GM23338 (cell line): ENCODE data around the gene DGCR8. TPM values are rescaled to one million over a fixed set of nuclear protein-coding genes. Genes with fewer than 3 reads are reported as not detected.

ENCODE experiments used
- ATAC-seq: fragments of 200-7000 bp; cut with Tn5 transposase; 3 replicates; pipeline ENCODE4 v1.9.1; 2020
- DNase-seq: peaks from one replicate; pipeline ENCODE4 v3.0.0-alpha.2; 2015; ENCODE audit warnings: low spot score
- H2AFZ ChIP-seq: fragments of 200-600 bp; sonication (generic); 2 replicates; pipeline ENCODE4 v1.8.0; 2016; ENCODE audit warnings: antibody characterized with exemption, mild to moderate bottlenecking, moderate library complexity
- H3F3A ChIP-seq: fragments of 200-600 bp; sonication (generic); replicated peaks from 2 replicates; pipeline ENCODE4 v1.8.0; 2017; ENCODE audit warnings: antibody characterized with exemption, mixed run types, low read depth
- H3K27ac ChIP-seq: fragments of 200-600 bp; sonication (generic); 2 replicates; pipeline ENCODE4 v1.6.1; 2016; ENCODE audit warnings: low read depth
- H3K27me3 ChIP-seq: fragments of 200-600 bp; sonication (generic); 2 replicates; pipeline ENCODE4 v1.8.0; 2016; ENCODE audit warnings: mild to moderate bottlenecking, mixed run types, moderate library complexity; ENCODE audit not compliant: insufficient read depth
- H3K36me3 ChIP-seq: fragments of 200-600 bp; sonication (generic); 2 replicates; pipeline ENCODE4 v1.8.0; 2016; ENCODE audit warnings: mild to moderate bottlenecking; ENCODE audit not compliant: insufficient read depth
- H3K4me1 ChIP-seq: fragments of 200-600 bp; sonication (generic); 2 replicates; pipeline ENCODE4 v1.8.0; 2016; ENCODE audit warnings: mild to moderate bottlenecking, moderate library complexity; ENCODE audit not compliant: insufficient read depth
- H3K4me2 ChIP-seq: fragments of 200-600 bp; sonication (generic); 2 replicates; pipeline ENCODE4 v1.7.1; 2017; ENCODE audit warnings: mixed run types
- H3K4me3 ChIP-seq: fragments of 200-600 bp; sonication (generic); 2 replicates; pipeline ENCODE4 v1.6.1; 2016; ENCODE audit warnings: mixed run types
- H3K79me2 ChIP-seq: fragments of 200-600 bp; sonication (generic); replicated peaks from 2 replicates; pipeline ENCODE4 v1.8.0; 2017; ENCODE audit warnings: mild to moderate bottlenecking; ENCODE audit not compliant: insufficient read depth
- H3K9me2 ChIP-seq: fragments of 200-600 bp; sonication (generic); 2 replicates; pipeline ENCODE4 v1.8.0; 2017; ENCODE audit not compliant: insufficient read depth
- H4K20me1 ChIP-seq: fragments of 200-600 bp; sonication (generic); replicated peaks from 2 replicates; pipeline ENCODE4 v1.8.0; 2017; ENCODE audit warnings: mild to moderate bottlenecking; ENCODE audit not compliant: insufficient read depth
- H3K27ac Mint-ChIP-seq: 2 replicates; pipeline ENCODE4 v1.8.0; 2020; ENCODE audit warnings: inconsistent platforms, mild to moderate bottlenecking, moderate library complexity, mixed read lengths
- H3K27me3 Mint-ChIP-seq: 3 replicates; pipeline ENCODE4 v1.8.0; 2022; ENCODE audit warnings: low read depth, mild to moderate bottlenecking, moderate library complexity, mixed read lengths, inconsistent platforms; ENCODE audit not compliant: insufficient read depth, poor library complexity
- H3K36me3 Mint-ChIP-seq: 3 replicates; pipeline ENCODE4 v1.8.0; 2021; ENCODE audit warnings: low read depth, mild to moderate bottlenecking, inconsistent platforms, moderate library complexity, mixed read lengths
- H3K4me1 Mint-ChIP-seq: 3 replicates; pipeline ENCODE4 v1.8.0; 2020; ENCODE audit warnings: mild to moderate bottlenecking, inconsistent platforms, mixed read lengths
- H3K4me3 Mint-ChIP-seq: 3 replicates; pipeline ENCODE4 v1.8.0; 2021; ENCODE audit warnings: moderate library complexity, mild to moderate bottlenecking, inconsistent platforms, mixed read lengths
- H3K9me3 Mint-ChIP-seq: 3 replicates; pipeline ENCODE4 v1.8.0; 2020; ENCODE audit warnings: moderate library complexity, mild to moderate bottlenecking, inconsistent platforms, mixed read lengths
- CREB1 ChIP-seq: fragments of 250-450 bp; sonication (Bioruptor Pico); IDR thresholded peaks from 2 replicates; pipeline ENCODE4 v1.5.0; 2020; ENCODE audit warnings: low read depth, mild to moderate bottlenecking, moderate library complexity
- EZH2 ChIP-seq: fragments of 200-600 bp; sonication (generic); IDR thresholded peaks from one replicate; pipeline ENCODE4 v1.8.0; 2017; ENCODE audit warnings: antibody characterized with exemption, mild to moderate bottlenecking, low read depth; ENCODE audit not compliant: unreplicated experiment
- EZH2phosphoT487 ChIP-seq: fragments of 200-600 bp; sonication (generic); IDR thresholded peaks from one replicate; pipeline ENCODE4 v1.8.1; 2018; ENCODE audit warnings: antibody characterized with exemption; ENCODE audit not compliant: unreplicated experiment
- JUNB ChIP-seq: IDR thresholded peaks from one replicate; pipeline ENCODE4 v1.6.1; 2016; ENCODE audit warnings: antibody characterized with exemption; ENCODE audit not compliant: unreplicated experiment
- NANOG ChIP-seq: IDR thresholded peaks from 2 replicates; pipeline ENCODE4 v1.6.1; 2016; ENCODE audit warnings: antibody characterized with exemption, borderline replicate concordance
- POLR2AphosphoS5 ChIP-seq: IDR thresholded peaks from 2 replicates; pipeline ENCODE4 v1.6.1; 2016; ENCODE audit warnings: antibody characterized with exemption, low read depth
- STAT1 ChIP-seq: IDR thresholded peaks from one replicate; pipeline ENCODE4 v1.6.1; 2016; ENCODE audit warnings: antibody characterized with exemption; ENCODE audit not compliant: unreplicated experiment
- ZNF114 ChIP-seq: fragments of 250-450 bp; sonication (Bioruptor Pico); IDR thresholded peaks from 2 replicates; pipeline ENCODE4 v1.5.0; 2020; ENCODE audit warnings: mild to moderate bottlenecking, moderate library complexity
- ZNF331 ChIP-seq: fragments of 250-450 bp; sonication (Bioruptor Pico); IDR thresholded peaks from 2 replicates; pipeline ENCODE4 v1.5.0; 2020; ENCODE audit warnings: low read depth, mild to moderate bottlenecking, moderate library complexity
- polyA plus RNA-seq: library from polyadenylated mRNA; unstranded; fragments of >200 nt; fragmentation: Nextera tagmentation; extraction: Ambion mirVana; gene quantifications from 2 replicates; pipeline ENCODE4 v1.2.1, GENCODE V29; 2016
- total RNA-seq: library from RNA; depleted of rRNA; stranded (reverse); fragments of >200 nt; shearing (Covaris generic); gene quantifications from 2 replicates; pipeline ENCODE4 v1.2.3, GENCODE V29; 2014
- TF ChIP-seq, protein P1 (sequence below), 2 experiments: fragments of 200-600 bp in 1 of 2; sonication (generic) in 1 of 2; conservative IDR thresholded peaks; 2 replicates each; pipeline versions ENCODE4 v1.5.1 to v1.6.1; 2016 to 2017; ENCODE audit warnings: antibody characterized with exemption in 2 of 2, low read depth in 2 of 2, mild to moderate bottlenecking in 2 of 2, moderate library complexity in 1 of 2
- TF ChIP-seq, protein P2 (sequence below): IDR thresholded peaks from one replicate; pipeline ENCODE4 v1.6.1; 2018; ENCODE audit warnings: antibody characterized with exemption; ENCODE audit not compliant: unreplicated experiment

DGCR8 gene
- total and polyA plus RNA-seq, 2 experiments from 2014 or later = 12.2 to 48.9 TPM

DNA sequence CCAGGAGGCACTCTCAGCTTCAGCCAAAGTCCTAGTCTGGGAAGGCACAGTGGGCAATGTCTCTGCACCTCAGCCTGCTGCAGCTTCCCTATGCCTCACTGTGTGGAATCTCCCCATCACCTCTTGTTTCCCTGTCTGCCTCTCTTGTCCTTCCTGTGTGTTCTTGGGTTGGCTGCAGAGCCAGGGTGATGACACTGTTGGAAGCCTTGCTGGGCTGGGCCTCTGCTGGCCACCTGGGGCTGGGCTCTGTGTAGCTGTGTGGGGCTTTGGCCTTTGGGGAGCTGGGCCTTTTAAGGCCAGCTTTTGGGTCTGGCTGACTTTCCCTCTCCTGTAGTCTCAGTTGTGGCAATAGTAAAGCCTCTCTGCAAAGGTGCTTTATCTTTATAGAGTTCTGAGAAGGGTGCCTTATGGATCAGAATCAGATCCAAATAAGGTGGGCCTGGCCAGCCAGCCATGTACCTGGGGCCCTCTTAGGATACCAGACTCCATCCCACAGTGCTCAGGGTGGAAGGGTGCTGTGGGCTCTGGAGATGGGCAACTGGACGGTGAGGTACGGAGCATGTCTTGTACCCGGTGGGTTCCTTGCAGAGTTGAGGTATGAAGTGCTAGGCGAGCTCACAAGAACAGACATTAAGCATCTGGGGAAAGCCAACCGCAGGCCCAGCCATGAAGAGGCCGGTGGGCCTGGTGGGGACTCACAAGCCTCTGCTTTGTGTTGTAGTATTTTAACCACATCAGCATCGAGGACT lies 25.6 kb downstream of the DGCR8 start:
- Histone ChIP-seq H3K27me3 (no peaks in the 10 kb centered on the region), H3K4me2 (no peak overlapping the region), H3K27ac (no peak overlapping the region), H2AFZ (no peak overlapping the region), H3K4me1 (no peaks in the 10 kb centered on the region; the same call in 1 of the 2 replicates), H3K4me3 (no peak overlapping the region), H3K36me3 (peaks cover 23% of the 10 kb centered on the region), H3F3A (peaks cover 21% of the 10 kb centered on the region), H3K79me2 (peaks cover 30% of the 10 kb centered on the region), H4K20me1 (peaks cover 45% of the 10 kb centered on the region), H3K9me2 (no peaks in the 10 kb centered on the region)
- H3K36me3 Mint-ChIP-seq = peaks cover 88% of the 10 kb centered on the region
- DNase-seq (no peak), ATAC-seq (no peak)
- H3K4me1 Mint-ChIP-seq = peaks cover 10% of the 10 kb centered on the region
- H3K4me3 Mint-ChIP-seq = no peak overlapping the region
- H3K27ac Mint-ChIP-seq = no peak overlapping the region
- TF ChIP-seq EZH2 (no peak), STAT1 (no peak)
- H3K27me3 Mint-ChIP-seq = peaks cover 22% of the 10 kb centered on the region
- no peaks in the 10 kb centered on the region for H3K9me3 Mint-ChIP-seq

DNA sequence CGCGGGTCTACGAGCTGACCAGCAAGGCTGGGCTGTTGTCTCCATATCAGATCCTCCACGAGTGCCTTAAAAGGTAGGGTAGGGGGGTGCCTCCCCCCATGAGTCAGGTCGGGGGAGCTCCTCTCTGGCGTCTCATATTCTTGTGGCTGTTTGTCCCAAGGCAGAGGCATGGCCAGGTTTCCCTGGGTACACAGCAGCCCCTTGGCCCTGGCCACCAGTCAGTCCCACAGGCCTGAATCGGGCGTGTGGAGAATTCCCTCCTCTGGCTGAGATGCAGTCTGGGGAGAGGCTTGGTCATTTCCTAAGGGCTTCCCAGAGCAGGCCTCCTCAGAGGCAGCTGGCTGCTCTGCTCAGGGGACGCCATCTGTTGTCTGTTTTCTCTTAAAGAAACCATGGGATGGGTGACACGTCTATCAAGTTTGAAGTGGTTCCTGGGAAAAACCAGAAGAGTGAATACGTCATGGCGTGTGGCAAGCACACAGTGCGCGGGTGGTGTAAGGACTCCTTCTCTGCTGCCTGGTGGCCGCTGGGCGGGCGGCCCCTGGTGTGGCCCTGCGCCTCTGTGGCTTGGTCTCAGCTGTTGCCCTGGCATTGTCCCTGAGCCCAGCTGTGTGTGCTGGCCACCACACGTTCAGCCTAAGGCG lies 26.3 kb downstream of the DGCR8 start:
- no peaks in the 10 kb centered on the region for H3K4me1 ChIP-seq
- peaks cover 48% of the 10 kb centered on the region for H4K20me1 ChIP-seq
- H3F3A ChIP-seq = peaks cover 27% of the 10 kb centered on the region
- H3K4me2 ChIP-seq = no peak overlapping the region
- Mint-ChIP-seq H3K4me1 (peaks cover 3% of the 10 kb centered on the region; the same call in 2 of the 3 replicates), H3K4me3 (no peak overlapping the region), H3K9me3 (no peaks in the 10 kb centered on the region), H3K36me3 (peaks cover 88% of the 10 kb centered on the region), H3K27ac (no peak overlapping the region), H3K27me3 (peaks cover 29% of the 10 kb centered on the region)
- DNase-seq = no peak
- H3K27ac ChIP-seq = no peak overlapping the region
- no peaks in the 10 kb centered on the region for H3K9me2 ChIP-seq
- H3K27me3 ChIP-seq = no peaks in the 10 kb centered on the region
- no peak for ATAC-seq
- H3K4me3 ChIP-seq = no peak overlapping the region
- peaks cover 25% of the 10 kb centered on the region for H3K79me2 ChIP-seq
- no peak overlapping the region for H2AFZ ChIP-seq
- H3K36me3 ChIP-seq = peaks cover 23% of the 10 kb centered on the region
- TF ChIP-seq ZNF331 (CRISPR knock-in tag) (no peak), POLR2AphosphoS5 (no peak), EZH2phosphoT487 (no peak), NANOG (no peak), STAT1 (no peak), ZNF114 (CRISPR knock-in tag) (no peak), EZH2 (no peak), CREB1 (CRISPR knock-in tag) (no peak), JUNB (no peak)
- TF ChIP-seq, protein P1, sequence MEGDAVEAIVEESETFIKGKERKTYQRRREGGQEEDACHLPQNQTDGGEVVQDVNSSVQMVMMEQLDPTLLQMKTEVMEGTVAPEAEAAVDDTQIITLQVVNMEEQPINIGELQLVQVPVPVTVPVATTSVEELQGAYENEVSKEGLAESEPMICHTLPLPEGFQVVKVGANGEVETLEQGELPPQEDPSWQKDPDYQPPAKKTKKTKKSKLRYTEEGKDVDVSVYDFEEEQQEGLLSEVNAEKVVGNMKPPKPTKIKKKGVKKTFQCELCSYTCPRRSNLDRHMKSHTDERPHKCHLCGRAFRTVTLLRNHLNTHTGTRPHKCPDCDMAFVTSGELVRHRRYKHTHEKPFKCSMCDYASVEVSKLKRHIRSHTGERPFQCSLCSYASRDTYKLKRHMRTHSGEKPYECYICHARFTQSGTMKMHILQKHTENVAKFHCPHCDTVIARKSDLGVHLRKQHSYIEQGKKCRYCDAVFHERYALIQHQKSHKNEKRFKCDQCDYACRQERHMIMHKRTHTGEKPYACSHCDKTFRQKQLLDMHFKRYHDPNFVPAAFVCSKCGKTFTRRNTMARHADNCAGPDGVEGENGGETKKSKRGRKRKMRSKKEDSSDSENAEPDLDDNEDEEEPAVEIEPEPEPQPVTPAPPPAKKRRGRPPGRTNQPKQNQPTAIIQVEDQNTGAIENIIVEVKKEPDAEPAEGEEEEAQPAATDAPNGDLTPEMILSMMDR (conservative IDR thresholded peaks at IDR 0.05; ENCODE audit: low read depth in 2 of 2) = no peak
- TF ChIP-seq, protein P2, sequence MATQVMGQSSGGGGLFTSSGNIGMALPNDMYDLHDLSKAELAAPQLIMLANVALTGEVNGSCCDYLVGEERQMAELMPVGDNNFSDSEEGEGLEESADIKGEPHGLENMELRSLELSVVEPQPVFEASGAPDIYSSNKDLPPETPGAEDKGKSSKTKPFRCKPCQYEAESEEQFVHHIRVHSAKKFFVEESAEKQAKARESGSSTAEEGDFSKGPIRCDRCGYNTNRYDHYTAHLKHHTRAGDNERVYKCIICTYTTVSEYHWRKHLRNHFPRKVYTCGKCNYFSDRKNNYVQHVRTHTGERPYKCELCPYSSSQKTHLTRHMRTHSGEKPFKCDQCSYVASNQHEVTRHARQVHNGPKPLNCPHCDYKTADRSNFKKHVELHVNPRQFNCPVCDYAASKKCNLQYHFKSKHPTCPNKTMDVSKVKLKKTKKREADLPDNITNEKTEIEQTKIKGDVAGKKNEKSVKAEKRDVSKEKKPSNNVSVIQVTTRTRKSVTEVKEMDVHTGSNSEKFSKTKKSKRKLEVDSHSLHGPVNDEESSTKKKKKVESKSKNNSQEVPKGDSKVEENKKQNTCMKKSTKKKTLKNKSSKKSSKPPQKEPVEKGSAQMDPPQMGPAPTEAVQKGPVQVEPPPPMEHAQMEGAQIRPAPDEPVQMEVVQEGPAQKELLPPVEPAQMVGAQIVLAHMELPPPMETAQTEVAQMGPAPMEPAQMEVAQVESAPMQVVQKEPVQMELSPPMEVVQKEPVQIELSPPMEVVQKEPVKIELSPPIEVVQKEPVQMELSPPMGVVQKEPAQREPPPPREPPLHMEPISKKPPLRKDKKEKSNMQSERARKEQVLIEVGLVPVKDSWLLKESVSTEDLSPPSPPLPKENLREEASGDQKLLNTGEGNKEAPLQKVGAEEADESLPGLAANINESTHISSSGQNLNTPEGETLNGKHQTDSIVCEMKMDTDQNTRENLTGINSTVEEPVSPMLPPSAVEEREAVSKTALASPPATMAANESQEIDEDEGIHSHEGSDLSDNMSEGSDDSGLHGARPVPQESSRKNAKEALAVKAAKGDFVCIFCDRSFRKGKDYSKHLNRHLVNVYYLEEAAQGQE = no peak
